Measurements from ENCODE around the gene MAPRE3.
A peak's percentile ranks its signal among the peaks of the same experiment; 100 is the strongest.

Gene MAPRE3

GRCh38 chr2:27042985-27043634 lies 72.7 kb downstream of the MAPRE3 start:
- DNase-seq, result no peak

DNA sequence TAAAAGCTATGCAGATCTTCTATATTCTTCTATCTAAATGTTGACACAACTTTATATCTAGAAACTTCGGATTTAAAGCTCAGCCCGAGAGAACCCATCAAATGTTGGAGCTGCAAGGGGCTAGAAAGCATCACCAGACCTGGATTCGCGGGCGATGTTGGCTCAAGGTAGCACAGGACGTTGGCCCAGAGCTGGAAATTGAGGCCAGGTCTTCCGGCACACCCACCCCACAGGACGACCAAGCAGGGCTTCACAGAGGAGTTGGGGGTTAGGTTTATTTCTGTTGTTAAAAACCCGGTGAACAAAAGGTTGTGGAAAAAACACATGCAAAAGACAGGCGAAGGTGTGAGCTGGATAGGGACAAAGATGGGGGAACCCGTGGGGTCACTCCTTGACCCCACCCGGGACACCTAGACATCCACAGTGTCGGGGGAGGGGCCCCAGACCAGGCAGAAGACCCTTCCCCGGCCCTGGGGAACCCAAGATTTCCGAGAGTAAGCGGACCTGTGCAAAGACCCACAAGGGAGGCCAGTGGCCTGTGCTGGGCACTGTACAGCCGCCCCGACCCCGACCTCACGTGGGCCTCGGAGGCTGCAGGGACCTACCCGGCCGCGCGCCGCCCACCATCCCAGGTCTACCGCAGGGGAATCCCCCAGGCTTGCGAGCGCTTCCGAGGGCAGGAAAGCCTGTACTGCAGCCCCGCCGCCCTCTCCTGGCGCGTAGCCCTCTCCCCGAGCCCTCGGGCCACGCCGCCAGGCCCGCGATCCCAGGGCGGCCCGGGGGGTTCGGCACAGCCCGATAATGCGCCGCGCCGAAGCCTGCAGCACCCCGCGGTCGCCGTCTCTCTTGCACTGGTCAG lies 79.2 kb downstream of the MAPRE3 start:
- no peak for DNase-seq

GRCh38 chr2:27050281-27050995 lies 80.0 kb downstream of the MAPRE3 start:
- DNase-seq, result peak; percentile 94

- peak; percentile 89 for DNase-seq
Measured at GRCh38 chr2:27050996-27051901, 80.8 kb downstream of the MAPRE3 start, which contains the start of gene AGBL5. Gene AGBL5 (plus strand): TSS chr2:27051668. CDS start chr2:27052959, 1,291 bp downstream.

GRCh38 chr2:27051902-27052645 lies 81.6 kb downstream of the MAPRE3 start:
- DNase-seq, result no peak

DNA sequence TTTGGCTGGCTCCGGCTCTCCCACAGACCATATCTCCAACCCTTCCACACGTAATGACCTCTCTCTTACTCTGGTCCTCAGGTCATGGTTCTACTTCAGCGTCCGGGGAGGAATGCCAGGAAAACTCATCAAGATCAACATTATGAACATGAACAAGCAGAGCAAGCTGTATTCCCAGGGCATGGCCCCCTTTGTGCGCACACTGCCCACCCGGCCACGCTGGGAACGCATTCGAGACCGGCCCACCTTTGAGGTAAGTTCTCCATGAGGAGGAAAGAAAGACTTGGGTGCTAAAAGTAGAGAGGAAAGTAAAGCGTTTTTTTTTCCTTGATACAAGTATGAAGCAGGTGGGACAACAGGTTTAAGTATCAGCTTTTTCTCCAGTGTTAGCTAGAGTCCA lies 82.9 kb downstream of the MAPRE3 start:
- DNase-seq, result no peak

DNA sequence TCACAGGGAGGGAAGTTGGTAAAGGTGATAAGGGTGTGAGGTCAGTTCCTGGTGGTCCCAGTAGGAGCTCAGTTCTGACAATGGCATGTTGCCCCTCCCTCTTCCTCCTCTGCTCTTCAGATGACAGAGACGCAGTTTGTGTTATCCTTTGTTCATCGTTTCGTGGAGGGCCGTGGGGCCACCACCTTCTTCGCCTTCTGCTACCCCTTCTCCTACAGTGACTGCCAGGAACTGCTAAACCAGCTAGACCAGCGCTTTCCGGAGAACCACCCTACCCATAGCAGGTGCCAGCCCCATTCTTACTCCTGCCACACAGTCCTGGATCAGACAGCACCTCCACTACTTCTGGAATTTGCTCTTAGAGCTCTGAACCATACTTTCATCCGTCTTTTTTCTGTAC lies 83.3 kb downstream of the MAPRE3 start:
- DNase-seq, result no peak

DNA sequence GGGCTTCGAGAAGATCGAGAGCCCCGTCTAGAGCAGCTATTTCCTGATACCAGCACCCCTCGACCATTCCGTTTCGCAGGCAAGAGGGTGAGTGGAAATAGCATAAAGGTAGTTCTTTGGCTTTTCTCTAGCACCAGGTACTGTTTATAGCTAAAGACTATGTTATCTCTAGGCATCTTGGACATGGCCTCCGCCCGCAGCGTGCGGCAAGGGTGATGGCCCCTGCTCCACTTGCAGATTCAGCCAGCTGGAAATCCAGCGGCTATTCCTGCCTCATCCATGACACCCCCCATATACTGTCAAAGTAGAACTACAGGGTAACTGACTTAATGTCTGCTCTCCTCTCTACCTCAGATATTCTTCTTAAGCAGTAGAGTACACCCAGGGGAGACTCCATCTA lies 84.3 kb downstream of the MAPRE3 start:
- no peak for DNase-seq

DNA sequence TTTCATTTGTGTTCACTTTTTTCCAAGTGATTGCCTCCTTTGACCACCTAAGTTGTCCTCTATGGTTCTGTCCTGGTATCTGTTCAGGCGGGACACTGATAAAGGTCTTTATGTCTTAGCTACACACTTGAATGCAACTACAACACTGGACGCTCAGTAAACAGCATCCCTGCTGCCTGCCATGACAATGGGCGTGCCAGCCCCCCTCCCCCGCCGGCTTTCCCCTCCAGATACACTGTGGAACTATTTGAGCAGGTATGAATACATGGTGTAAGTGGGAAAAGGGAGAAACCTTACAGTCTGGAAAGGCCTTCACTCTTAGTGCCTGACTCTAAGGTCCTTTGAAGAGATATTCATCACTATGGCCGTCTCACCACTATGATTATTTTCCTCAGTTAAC lies 86.7 kb downstream of the MAPRE3 start:
- no peak for DNase-seq

GRCh38 chr2:27058210-27058609 lies 87.8 kb downstream of the MAPRE3 start:
- no peak for DNase-seq

- no peak for DNase-seq
Measured at GRCh38 chr2:27059141-27059820, 88.8 kb downstream of the MAPRE3 start.

DNA sequence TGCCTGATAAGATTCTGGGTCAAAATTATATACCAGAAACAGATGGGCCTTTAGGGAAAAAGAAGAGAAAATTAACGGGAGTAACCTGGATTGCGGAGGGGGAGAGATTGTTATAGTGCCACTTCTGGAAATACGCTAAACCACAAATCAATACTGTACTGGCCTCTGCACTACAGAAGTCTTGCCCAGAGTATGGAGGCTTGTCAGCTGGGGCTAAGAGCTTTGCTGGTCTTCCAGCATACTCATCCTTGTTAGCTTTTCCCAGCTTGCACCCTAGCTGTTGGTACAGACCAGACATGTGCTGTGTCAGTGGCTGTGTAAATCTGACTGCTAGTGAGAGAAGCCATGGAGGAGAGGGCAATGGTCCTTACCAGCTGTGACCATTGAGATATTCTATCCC lies 89.9 kb downstream of the MAPRE3 start:
- no peak for DNase-seq

- no peak for DNase-seq
Measured at GRCh38 chr2:27065128-27065527, 94.7 kb downstream of the MAPRE3 start.

DNA sequence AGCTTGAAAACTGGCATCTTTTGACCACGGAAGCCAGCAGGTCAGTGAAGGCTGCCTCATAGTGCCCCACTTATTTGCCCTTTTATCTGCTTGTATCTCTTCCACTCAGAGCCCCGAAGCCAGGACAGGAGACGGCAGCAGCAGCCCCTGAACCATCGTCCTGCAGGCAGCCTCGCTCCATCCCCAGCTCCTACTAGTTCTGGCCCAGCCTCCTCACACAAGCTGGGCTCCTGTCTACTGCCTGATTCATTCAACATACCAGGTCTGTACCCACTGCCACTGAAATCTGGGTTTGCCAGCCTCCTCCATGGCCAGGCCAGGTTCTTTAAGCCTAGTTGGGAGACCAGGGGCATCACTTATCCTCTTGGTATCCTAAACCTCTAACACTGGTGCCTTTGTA lies 96.9 kb downstream of the MAPRE3 start:
- DNase-seq, result no peak

DNA sequence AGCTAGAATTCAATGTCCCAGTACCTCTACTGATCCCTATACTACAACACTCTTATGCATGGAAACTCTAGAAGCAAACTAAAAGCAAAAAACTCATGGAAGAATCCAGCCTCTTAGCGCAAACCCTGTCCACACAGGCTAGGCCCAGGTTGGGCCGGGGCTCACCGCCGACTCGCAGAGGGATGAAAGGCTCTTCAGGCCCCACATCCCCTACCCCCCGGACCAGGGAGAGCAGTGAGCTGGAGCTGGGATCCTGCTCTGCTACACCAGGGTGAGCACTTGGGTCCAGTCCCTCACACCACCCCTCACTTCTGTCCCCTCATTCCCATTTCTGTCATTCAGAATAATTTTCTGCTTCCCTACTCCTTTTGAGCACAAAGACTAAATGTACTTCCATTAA lies 99.0 kb downstream of the MAPRE3 start:
- DNase-seq, result no peak

GRCh38 chr2:27069961-27070618 lies 99.7 kb downstream of the MAPRE3 start:
- DNase-seq, result no peak

DNA sequence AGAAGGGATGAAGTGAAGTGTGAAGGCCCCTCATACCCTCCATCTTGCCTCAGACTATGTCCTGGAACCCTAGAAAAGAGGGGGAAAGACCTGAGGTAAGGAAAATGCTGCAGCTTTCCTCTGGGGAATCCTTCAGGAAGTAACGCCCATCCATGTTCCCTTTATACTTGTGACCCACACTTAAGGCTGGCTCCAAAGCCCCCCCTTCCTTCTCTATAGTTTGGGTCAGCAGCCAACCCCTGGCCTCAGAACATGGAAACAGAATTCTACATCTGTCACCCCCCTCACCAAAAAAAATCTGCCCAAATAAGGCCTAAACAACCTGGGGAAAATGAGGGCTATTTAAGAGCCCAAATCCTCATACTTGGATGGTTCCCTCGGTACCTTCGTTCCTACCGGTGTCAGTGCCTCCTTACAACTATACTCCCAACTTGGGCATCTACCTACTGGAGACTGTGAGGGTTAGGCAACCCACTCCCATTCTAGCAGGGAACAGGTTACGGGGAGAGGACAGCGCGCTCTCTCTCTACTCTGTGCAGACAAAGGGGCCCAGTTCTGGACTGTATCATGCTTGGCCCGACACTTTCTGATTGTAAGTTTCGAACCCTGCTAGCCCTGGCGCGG lies 100.3 kb downstream of the MAPRE3 start:
- DNase-seq, result no peak

DNA sequence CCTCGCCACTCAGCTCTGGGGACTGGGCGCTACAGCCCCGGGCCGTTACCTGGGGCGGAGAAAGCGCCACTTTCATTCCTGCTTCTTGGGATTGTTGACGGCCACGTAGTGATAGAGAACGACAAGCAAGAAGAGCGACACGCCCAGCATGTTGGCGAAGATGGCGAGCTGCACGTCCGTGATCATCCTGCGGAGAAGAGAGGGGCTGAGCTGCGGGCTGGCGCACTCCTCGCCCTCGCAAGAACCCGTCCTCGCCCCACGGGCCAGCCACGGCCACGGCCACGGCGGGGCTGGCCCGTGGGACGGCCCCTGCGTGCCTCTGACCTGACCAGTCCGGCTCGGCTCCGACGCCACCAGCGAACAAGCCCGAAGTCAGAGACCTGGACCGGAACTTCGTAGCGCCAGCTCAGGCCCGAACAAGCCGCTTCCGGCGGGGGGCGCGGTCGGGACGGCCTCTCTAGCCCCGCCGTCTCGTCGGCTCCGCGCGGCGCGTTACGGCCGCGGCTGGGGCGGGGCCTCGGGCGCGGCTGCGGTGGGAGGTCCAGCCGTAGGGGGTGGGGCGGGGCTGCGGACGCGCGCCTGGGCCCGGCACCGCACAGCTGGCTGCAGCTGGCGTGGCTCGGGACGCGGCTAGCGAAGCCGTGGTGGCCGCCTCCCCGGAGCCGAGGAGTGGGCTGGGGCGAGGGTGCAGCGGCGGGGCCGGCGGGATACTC lies 101.0 kb downstream of the MAPRE3 start, which contains the start of gene OST4:
Gene OST4 (minus strand): TSS at position 378 of the 713 bp plus-strand sequence.
- DNase-seq, result peak; percentile 45
